NCI-H748 treated with DMSO at 0.1 percent for 48 hours (cell line): ENCODE data around the gene ACADVL.

Source experiments
- DNase-seq: peaks from one replicate; lab custom pipeline; 2025; lab: John Stamatoyannopoulos, UW

ACADVL gene

DNA sequence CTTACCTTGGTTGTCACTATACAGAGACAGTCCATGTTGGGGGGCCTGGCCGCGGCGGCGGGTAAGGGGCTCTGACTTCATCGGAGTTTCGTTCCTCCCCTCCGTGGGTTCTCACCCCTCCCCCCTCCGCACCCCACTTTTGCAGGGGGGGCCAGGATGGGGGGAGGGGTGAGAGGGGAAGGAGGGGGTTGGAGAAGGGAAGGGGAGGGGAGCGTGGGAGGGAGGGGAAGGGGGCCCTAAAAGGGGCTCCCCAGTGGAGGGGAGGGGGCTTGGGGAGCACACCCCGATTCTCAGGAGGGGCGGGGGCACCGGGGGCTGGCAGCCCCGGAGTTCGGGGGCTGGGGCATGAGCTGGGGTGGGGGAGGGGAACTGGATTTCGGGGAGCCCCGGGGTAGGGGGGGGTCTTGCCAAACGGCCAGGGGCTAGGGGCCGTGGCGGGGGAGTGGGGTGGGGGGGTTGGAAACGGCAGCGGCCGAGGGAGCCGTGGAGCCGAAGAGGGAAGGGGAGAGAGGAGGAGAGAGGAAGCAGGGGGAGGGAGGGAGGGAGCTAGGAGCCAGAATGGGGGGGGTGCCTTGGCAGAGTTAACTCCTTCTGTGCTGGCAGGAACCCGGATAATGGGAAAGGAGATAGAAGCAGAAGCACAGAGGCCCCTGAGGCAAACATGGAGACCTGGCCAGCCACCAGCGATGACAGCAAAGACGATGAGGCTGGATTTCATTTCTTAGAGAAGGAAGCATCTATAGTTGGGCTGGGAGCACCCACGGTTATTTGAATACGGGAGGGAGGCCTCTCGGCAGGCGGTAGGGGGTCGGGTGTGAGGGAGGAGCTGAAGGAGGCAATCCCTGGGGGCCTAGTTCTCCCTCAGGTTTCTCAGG, 2.4 kb upstream of the ACADVL start:
- no peak for DNase-seq

DNA sequence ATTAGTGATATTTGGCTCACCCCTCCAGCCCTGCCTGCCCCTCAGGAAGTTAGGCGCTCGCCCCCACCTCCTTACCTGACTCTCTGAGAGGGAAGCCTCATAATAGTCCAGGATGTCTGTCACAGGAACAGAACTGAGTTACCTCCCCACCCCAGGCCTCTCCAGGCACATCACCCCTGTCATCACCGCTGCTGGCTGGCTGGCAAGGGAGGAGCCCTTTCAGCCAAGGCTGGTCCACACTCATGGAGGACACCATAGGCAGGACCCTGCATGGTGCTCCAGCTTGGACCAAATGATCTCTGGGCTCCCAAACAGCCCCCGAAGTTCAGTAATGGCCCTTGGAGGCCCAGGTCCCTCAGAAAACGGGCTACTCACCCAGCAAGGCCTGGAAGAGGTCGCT, 1.6 kb upstream of the ACADVL start:
- no peak for DNase-seq

DNA sequence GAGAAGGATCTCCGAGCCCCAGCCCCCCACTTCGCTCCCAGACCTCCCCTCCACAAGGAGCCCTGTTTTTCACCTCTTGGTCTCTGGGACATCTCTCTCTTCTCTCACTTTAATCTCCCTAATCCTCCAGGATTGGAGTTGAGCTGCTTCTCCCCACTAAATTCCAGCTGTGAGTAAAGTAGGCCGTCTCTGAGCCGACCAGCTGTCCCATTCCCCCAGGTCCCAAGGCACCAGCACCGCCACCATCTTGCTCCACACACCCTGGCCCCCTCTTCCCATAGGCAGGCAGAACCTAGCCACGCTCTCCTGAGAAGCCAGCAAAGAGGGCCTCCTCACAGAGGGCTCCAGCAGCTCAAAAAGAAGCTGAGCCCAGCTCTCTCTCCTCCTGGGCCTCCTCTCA, 980 bp upstream of the ACADVL start:
- no peak for DNase-seq

DNA sequence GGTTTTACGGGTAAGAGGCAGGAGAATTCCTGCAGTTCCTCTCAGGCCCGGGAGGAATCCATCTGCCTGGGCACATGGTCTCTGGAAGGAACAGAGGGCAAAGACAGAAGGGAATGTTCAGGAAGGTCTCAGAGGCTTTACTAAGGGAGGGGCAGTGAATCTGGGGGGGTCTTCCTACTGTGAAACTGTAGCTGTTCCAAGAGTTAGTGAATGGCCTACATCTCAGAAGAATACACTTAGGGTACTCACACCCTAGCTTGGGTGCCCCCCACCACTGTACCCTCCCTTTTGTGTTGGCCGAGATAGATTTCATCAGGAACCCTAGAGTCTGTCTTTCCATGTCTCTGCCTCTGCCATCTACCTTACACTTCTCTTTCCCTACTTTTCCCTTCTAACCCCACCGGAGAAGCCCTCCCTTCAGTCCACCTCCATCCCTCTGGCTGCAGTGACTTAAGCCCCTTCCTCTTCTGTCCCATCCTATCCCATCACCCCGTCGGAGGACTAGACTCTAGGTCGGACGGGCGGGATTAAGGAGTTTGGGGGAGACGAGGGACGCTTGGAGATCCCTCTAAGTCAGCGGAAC, 418 bp upstream of the ACADVL start:
- DNase-seq, result no peak

DNA sequence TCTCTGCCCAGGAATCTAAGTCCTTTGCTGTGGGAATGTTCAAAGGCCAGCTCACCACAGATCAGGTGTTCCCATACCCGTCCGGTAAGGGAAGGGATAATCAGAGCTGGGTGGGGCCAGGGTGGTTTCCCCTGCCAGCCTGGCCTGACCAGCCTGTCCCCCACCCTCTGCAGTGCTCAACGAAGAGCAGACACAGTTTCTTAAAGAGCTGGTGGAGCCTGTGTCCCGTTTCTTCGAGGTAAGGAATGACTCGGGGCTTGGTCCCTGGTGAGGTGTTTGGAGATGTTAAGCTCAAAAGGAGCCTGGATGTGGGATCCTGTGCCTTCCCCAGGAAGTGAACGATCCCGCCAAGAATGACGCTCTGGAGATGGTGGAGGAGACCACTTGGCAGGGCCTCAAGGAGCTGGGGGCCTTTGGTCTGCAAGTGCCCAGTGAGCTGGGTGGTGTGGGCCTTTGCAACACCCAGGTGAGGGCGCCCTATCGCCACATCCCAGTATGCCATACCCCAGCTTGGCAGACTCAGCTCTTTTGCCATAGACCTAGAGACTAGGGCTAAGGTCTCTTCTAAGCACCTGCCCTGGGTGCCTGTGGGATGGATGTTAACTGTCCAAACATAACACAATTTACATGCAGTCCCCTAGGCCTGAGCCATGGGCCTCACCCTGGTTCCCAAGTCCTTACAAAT, 997 bp downstream of the ACADVL start:
- DNase-seq, result peak; percentile 36

DNA sequence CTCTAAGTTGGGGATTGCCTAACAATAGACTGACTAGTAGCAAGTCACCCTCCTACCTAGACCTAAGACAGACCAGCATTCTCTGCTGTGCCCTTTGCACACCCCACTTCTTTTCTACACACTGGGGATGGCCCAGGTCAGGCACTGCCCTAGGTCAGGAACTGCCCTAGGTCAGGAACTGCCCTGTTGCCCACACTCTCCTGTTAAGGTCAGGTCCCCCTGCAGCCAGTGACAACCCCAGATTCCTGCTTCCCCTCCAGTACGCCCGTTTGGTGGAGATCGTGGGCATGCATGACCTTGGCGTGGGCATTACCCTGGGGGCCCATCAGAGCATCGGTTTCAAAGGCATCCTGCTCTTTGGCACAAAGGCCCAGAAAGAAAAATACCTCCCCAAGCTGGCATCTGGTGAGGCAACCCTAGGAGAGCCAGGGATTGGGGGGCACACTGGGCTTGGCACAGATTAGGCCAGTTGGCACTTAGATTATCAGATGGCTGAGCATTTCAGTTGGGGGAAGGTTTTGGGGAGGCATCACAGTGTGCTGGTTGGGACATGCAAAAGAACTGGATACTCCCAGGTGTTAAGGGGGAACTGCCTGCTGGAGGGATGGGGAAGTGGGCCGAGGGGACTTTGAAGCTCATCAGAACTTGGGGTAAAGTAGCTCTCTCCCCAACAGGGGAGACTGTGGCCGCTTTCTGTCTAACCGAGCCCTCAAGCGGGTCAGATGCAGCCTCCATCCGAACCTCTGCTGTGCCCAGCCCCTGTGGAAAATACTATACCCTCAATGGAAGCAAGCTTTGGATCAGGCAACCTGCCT, 1.7 kb downstream of the ACADVL start:
- DNase-seq, result no peak

DNA sequence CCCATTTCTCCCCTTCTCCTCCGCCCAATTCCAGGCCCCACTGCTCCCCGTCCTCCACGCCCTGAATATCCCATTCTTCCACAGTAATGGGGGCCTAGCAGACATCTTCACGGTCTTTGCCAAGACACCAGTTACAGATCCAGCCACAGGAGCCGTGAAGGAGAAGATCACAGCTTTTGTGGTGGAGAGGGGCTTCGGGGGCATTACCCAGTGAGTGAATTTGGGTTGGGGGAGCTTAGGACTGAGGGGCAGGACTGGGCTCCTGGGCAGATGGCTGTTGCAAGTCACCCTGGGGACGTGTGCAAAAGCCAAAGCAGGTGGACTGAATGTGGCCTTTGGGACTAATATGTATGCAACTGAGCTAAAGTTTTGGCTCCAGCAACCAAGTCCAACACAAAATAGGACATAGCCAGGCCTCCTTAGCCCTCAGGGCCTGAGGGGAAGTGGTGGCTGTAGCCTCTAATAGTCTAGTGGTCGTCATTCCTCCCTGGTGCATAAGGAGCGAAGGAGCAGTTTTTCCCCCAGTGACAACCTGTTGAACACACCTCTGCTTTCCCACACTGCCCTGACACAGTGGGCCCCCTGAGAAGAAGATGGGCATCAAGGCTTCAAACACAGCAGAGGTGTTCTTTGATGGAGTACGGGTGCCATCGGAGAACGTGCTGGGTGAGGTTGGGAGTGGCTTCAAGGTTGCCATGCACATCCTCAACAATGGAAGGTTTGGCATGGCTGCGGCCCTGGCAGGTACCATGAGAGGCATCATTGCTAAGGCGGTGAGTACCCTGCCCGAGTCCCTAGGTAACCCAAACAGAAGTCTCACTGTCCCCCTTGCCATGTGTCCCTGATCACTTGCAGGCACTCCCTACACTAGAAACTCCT, 2.6 kb downstream of the ACADVL start:
- DNase-seq, result no peak

DNA sequence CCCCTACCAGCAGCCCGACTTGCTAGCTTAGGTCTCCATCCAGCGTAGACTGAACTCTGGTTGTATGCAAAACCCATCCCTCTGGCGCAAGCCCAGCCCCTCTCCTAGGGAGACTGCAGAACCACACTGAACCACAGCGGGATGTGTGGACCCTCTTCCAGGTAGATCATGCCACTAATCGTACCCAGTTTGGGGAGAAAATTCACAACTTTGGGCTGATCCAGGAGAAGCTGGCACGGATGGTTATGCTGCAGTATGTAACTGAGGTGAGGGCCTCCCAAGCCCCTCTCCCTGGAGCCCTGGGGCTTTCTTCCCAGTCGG, 3.2 kb downstream of the ACADVL start:
- no peak for DNase-seq

DNA sequence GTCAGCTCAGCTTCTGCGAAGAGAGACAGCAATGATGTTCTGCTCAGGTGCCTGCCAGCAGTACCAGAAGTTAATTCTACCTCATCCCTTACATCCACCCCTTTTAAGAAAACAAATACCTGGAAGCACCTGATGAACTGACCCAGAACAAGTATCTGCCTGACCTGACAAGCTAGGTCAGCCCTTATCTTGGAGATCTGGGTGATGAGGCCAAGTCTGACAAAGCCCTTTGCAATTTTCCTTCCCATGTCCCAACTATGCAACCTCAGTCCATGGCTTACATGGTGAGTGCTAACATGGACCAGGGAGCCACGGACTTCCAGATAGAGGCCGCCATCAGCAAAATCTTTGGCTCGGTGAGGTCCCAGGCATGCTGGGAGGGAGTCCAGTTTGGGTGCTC, 3.6 kb downstream of the ACADVL start:
- no peak for DNase-seq

DNA sequence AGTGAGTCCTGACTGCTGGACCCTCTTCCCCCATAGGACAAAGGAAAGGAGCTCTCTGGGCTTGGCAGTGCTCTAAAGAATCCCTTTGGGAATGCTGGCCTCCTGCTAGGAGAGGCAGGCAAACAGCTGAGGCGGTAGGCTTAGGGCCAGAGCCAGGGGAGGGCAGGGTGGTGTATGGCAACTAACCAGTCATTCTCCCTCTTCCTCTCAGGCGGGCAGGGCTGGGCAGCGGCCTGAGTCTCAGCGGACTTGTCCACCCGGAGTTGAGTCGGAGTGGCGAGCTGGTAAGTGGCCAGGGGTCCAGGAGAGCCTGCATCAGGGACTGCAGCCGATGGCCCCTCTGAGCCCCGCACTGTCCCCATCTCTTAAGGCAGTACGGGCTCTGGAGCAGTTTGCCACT, 4.4 kb downstream of the ACADVL start:
- no peak for DNase-seq

DNA sequence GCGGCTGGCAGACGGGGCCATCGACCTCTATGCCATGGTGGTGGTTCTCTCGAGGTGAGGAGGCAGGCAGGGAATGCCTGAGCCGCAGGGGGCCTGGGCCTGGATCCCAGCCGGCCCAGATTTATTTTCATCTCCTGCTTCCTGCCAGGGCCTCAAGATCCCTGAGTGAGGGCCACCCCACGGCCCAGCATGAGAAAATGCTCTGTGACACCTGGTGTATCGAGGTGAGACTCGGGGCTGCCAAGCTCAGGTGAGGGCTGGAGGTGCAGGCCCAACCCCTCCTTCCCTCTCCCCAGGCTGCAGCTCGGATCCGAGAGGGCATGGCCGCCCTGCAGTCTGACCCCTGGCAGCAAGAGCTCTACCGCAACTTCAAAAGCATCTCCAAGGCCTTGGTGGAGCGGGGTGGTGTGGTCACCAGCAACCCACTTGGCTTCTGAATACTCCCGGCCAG, 4.9 kb downstream of the ACADVL start:
- no peak for DNase-seq

DNA sequence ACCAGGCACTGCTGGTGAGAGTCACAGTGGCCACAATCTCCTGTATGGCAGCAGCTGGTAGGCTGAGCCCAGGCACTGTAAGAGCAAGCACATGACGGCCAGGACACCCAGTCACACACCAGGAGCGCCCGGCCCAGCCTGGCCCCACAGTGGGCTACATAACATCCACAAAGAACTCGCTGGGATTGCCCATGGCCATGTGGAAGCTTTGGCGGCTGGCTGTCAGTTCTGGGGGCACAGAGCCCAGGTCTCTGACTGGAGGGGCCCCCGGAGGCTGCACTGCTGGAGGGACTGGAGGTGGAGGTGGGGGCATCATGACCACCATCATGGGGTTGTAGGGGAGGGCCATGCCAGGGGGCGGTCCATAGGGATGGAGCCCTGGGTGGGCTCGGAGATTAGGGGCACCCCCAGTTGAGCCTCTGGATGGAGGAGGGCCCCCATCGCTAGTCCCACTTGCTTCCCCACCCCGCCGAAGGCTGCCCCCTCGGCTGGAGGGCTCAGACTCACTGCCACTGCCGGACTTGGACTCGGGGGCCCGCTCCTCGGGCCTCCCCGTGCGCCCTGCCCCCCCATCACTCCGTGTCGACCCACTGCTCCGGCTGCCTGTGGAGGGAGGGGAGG, 6.1 kb downstream of the ACADVL start:
- no peak for DNase-seq

DNA sequence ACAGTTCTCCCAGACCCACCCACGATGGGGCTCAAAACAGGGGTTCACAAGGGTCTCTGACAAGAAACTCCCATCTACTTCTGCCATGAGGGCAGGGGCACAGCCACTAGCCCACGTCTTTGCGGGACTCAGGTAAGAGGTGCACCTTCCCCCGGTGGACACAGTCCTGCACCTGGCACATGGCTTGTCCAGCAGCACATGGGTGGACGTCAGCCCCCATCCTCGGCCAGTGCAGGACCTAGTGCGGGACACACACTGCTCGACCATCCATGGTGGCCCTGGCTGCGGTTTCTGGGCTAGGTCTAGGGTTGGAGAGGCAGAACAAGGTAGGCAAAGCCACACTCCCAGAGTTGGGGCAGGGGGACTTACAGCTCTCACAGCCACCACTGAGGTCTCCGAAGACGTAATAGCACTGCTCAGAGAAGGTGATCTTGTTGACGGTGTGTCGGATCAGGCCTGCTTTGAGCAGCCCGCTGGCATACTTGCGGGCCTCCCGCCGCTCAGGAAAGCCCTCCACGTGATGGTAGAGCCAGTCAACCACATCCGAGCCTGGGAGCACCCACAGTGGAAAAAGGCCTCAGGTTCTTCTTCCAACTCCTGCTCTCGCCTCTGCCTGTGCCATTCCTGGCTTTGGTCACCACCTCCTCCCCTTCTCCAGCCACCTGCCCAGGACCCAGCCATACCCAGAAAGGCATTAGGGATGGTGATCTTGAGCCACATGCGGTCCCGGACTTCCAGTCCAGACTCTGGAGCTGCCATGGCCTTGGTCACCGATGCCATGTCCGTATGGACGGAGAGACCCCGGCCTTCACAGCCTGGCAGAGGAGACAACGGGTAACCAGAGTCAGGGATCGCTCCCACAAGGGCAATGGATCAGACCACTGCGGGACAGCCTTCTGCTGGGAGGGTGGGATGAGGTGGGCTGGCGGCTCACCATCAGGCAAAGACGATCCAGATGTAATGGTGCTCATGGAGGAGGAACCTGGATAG, 7.3 kb downstream of the ACADVL start:
- DNase-seq, result no peak

DNA sequence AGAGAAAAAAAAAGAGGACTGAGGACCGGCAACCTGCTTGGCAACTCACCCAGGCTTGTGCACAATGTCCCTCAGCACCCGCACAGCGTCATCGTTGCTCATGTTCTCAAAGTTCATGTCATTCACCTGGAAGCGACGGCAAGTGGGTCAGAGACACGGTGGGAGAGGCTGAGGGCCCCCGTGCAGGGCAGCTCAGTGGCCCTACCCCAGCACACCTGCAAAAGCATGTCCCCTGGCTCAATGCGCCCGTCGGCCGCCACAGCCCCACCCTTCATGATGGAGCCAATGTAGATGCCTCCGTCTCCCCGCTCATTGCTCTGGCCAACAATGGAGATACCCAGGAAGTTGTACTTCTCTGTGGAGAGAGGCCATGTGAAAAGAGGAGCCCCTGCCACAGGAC, 9.2 kb downstream of the ACADVL start:
- DNase-seq, result no peak

DNA sequence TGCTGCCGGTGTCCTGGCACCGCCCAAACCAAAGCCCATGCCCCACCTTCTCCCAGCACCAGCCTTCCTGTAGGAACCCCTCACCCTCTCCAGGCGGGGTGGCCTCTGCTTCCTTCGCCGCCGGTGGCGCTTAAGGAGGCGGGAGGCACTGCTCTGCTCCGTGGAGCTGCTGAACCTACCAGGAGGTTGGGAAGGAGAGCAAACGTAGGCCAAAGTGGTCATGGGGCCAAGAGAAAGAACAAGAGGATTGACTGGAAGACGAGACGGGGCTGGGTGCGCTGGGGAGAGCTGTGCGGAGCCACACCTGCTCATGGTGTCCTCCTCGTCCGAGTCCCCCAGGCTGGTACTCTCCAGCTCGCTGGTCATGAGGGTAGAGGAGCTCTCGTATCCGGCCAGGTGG, 9.8 kb downstream of the ACADVL start:
- no peak for DNase-seq

DNA sequence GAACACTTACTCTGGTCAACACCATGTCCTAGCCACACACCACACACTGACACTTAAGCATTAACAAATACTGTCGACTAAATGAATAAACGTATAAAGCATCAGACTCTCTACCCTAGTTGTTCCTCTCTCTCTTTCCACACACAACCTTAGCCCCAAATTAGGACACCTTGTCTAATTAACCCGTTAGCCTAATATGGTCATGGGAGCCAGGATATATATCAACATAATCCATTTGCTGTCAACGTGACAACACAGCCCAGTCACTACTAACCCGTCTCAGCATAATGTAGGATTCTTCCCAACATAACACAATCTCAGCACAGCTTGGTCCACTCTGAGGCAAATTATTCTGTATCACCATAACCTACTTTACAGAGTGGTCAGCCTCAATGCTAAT, 12.4 kb downstream of the ACADVL start:
- DNase-seq, result no peak

DNA sequence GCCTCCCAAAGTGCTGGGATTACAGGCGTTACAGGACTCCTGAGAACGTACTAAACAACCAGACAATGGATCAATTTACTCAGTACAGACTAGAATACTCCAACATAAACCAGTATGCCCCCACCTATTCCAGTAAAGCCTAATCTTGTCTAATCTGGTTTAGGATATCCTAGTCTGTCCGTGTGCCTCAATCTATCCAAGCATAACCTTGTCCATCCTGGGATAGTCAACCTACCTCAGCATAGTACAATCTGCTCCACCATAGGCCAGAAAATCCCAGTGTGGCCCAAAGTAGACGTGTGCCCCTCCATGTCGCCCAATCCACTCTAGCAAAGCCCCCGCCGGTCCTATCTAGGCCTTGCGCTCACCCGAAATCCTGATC, 14.0 kb downstream of the ACADVL start:
- no peak for DNase-seq

DNA sequence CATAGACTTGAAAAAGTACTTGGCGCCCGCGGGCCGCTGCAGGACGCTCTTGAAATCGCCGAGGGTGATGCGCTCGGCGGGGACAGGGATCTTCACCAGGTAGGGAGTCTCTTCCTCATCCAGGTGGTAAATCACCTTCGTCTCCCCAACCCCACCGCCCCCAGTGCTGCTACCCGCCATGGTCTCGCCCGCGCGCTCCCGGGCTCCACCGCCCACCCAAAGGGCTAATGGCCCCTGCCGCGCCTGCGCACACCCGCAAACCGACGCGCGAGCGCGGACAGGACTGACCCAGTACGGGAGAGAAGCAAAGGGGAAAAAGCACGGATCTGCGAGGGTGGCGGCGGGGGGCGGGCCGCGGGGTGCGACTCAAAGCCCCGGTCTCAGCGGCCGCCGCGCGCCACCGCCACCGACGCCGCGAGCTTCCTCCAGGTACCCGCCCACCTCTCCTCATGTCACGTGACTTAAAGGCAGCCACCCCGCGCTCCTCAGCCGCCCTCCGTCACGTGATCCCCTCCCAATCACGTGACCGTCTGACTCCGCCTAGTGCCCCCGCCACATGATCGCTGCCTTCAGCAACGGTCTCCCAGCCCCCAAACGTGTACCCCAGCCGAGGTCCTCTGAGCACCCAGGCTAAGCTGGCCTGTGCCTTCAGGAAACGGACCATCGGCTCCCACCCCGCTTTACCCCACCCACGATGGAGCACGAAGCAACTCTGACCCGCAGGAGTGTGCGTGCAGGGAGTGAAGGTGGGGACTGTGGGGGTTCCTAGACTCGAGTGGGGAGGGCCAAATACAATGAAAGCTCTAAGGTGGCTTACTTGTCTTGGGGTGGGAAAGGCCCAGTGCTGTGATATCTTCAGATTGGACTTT, 14.6 kb downstream of the ACADVL start, which contains the start of gene DVL2:
DVL2 (minus strand) TSS at position 435 of the 869 bp plus-strand sequence; CDS start at position 180, 255 bp downstream.
- peak; percentile 98 for DNase-seq
